PC-3 (cell line): ENCODE results near the gene KCNQ1. TPM values are rescaled to one million over a fixed set of nuclear protein-coding genes. Genes with fewer than 3 reads are reported as not detected.

ENCODE experiments used
- ATAC-seq: fragments of 200-7000 bp; cut with Tn5 transposase; 2 replicates; pipeline ENCODE4 v1.9.1; 2020; ENCODE audit warnings: mild to moderate bottlenecking, moderate library complexity
- BruUV-seq: library from RNA; stranded (reverse); fragments of 400-500 nt; replicated peaks from 2 replicates; lab custom pipeline; 2021; lab: Mats Ljungman, UMichigan
- CTCF ChIA-PET: fragments of 300-600 bp; sonication (Branson Sonifier 250); formaldehyde crosslinking; loops from one replicate; lab custom pipeline; 2022; ENCODE audit warnings: antibody characterized with exemption; lab: Charles Lee
- POLR2A ChIA-PET: fragments of 300-600 bp; sonication (Branson Sonifier 250); formaldehyde crosslinking; loops from one replicate; lab custom pipeline; 2022; ENCODE audit warnings: antibody characterized with exemption; ENCODE audit not compliant: unreplicated experiment; lab: Charles Lee
- DNase-seq: peaks from one replicate; pipeline ENCODE4 v3.0.0-alpha.2; 2015
- H2AFZ ChIP-seq: fragments of 300-600 bp; sonication (generic); 2 replicates; pipeline ENCODE4 v1.6.0; 2016; ENCODE audit warnings: antibody characterized with exemption, low read length
- H3F3A ChIP-seq: fragments of 300-600 bp; sonication (generic); one replicate; pipeline ENCODE4 v1.6.0; 2017; ENCODE audit warnings: antibody characterized with exemption, low read length, control low read depth, mild to moderate bottlenecking; ENCODE audit not compliant: unreplicated experiment
- H3K27ac ChIP-seq: fragments of 300-600 bp; sonication (generic); 2 replicates; pipeline ENCODE4 v1.5.1; 2016; ENCODE audit warnings: mild to moderate bottlenecking, low read length
- H3K27me3 ChIP-seq: fragments of 300-600 bp; sonication (generic); 2 replicates; pipeline ENCODE4 v1.6.1; 2016; ENCODE audit warnings: low read length, mixed read lengths
- H3K36me3 ChIP-seq: fragments of 300-600 bp; sonication (generic); 2 replicates; pipeline ENCODE4 v1.6.1; 2016; ENCODE audit warnings: low read depth, mixed run types, low read length, mixed read lengths
- H3K4me1 ChIP-seq: fragments of 300-600 bp; sonication (generic); 2 replicates; pipeline ENCODE4 v1.5.1; 2016; ENCODE audit warnings: low read length; ENCODE audit not compliant: insufficient read depth
- H3K4me2 ChIP-seq: fragments of 300-600 bp; sonication (generic); 2 replicates; pipeline ENCODE4 v1.6.0; 2016; ENCODE audit warnings: low read length
- H3K4me3 ChIP-seq: fragments of 300-600 bp; sonication (generic); 2 replicates; pipeline ENCODE4 v1.5.1; 2016; ENCODE audit warnings: mild to moderate bottlenecking, low read length, mixed read lengths
- H3K79me2 ChIP-seq: fragments of 300-600 bp; sonication (generic); 2 replicates; pipeline ENCODE4 v1.6.1; 2017; ENCODE audit warnings: low read length, mixed read lengths
- H3K9ac ChIP-seq: fragments of 300-600 bp; sonication (generic); 2 replicates; pipeline ENCODE4 v1.6.0; 2016; ENCODE audit warnings: mild to moderate bottlenecking, low read length
- H3K9me2 ChIP-seq: fragments of 300-600 bp; sonication (generic); replicated peaks from 2 replicates; pipeline ENCODE4 v1.6.1; 2016; ENCODE audit warnings: mixed run types, low read length, mixed read lengths
- H3K9me3 ChIP-seq: fragments of 300-600 bp; sonication (generic); 2 replicates; pipeline ENCODE4 v1.6.1; 2016; ENCODE audit warnings: low read length, mixed read lengths
- H4K20me1 ChIP-seq: fragments of 300-600 bp; sonication (generic); 2 replicates; pipeline ENCODE4 v1.6.1; 2016; ENCODE audit warnings: low read length, mixed read lengths
- CTCF ChIP-seq: fragments of 300-600 bp; sonication (generic); conservative IDR thresholded peaks from 2 replicates; pipeline ENCODE4 v1.5.1; 2017; ENCODE audit warnings: antibody characterized with exemption, low read depth, mild to moderate bottlenecking, low read length
- EZH2 ChIP-seq: fragments of 300-600 bp; sonication (generic); IDR thresholded peaks from one replicate; pipeline ENCODE4 v1.6.1; 2017; ENCODE audit warnings: antibody characterized with exemption, mild to moderate bottlenecking, low read length; ENCODE audit not compliant: unreplicated experiment
- EZH2phosphoT487 ChIP-seq: fragments of 300-600 bp; sonication (generic); IDR thresholded peaks from 2 replicates; pipeline ENCODE4 v1.6.1; 2018; ENCODE audit warnings: mild to moderate bottlenecking, antibody characterized with exemption, low read length, borderline replicate concordance
- intact Hi-C: fragments of 100-400 bp; cut with micrococcal nuclease; formaldehyde crosslinking; loops from 2 replicates; pipeline ENCODE4 v1.9.0; 2023
- total RNA-seq: library from RNA; depleted of rRNA; stranded (reverse); fragments of >200 nt; gene quantifications from 2 replicates; pipeline ENCODE4 v1.2.3, GENCODE V29; 2014

The KCNQ1 gene
- total RNA-seq, 1 experiment from 2014 or later, result 0.40 TPM

- Histone ChIP-seq H3K9me3 (no peaks in the 10 kb centered on the region), H3K4me3 (no peak overlapping the region), H3K4me2 (no peak overlapping the region), H3K36me3 (no peaks in the 10 kb centered on the region), H3K79me2 (no peaks in the 10 kb centered on the region), H2AFZ (no peak overlapping the region), H3F3A (no peaks in the 10 kb centered on the region), H3K27ac (no peak overlapping the region), H3K9me2 (no peaks in the 10 kb centered on the region), H3K4me1 (peaks cover 17% of the 10 kb centered on the region), H3K9ac (no peak overlapping the region), H3K27me3 (no peaks in the 10 kb centered on the region), H4K20me1 (no peaks in the 10 kb centered on the region)
- TF ChIP-seq EZH2phosphoT487 (no peak), EZH2 (no peak), CTCF (no peak)
- POLR2A ChIA-PET, result no interaction called here
- DNase-seq, result no peak
- BruUV-seq, result no TSS peak
- CTCF ChIA-PET, result no interaction called here
- ATAC-seq, result no peak
- intact Hi-C loops, result no loop called here
These were observed 93.3 kb downstream of the KCNQ1 start for GRCh38 chr11:2537896-2538724.

- Histone ChIP-seq H3K9ac (no peak overlapping the region), H3K4me1 (peaks cover 9% of the 10 kb centered on the region), H4K20me1 (no peaks in the 10 kb centered on the region), H3K4me3 (no peak overlapping the region), H3K79me2 (no peaks in the 10 kb centered on the region), H3K9me3 (no peaks in the 10 kb centered on the region), H3K4me2 (no peak overlapping the region), H3K36me3 (no peaks in the 10 kb centered on the region), H3K27me3 (no peaks in the 10 kb centered on the region), H3K9me2 (no peaks in the 10 kb centered on the region), H2AFZ (no peak overlapping the region), H3K27ac (no peak overlapping the region), H3F3A (no peaks in the 10 kb centered on the region)
- ChIA-PET CTCF (no interaction called here), POLR2A (no interaction called here)
- BruUV-seq, result no TSS peak
- ATAC-seq (no peak), DNase-seq (no peak)
- TF ChIP-seq EZH2 (no peak), EZH2phosphoT487 (no peak), CTCF (no peak)
- intact Hi-C loops, result no loop called here
These were observed 94.1 kb downstream of the KCNQ1 start for GRCh38 chr11:2538951-2539350.
